ENCODE measurements around the gene HIC1. TPM values are rescaled to one million over a fixed set of nuclear protein-coding genes. Genes with fewer than 3 reads are reported as not detected.

Gene HIC1
- total RNA-seq, 1 donor from 2014 or later: 9.3 TPM

- intact Hi-C loops (cut with micrococcal nuclease): loop anchor here (2.0 to 5.0 kb wide), 2 partner anchors 45 to 280 kb away; partner anchors contain the start of genes SGSM2 and TSR1
- H3K4me3 Mint-ChIP-seq: no peak overlapping the region
- TF ChIP-seq, protein P1, sequence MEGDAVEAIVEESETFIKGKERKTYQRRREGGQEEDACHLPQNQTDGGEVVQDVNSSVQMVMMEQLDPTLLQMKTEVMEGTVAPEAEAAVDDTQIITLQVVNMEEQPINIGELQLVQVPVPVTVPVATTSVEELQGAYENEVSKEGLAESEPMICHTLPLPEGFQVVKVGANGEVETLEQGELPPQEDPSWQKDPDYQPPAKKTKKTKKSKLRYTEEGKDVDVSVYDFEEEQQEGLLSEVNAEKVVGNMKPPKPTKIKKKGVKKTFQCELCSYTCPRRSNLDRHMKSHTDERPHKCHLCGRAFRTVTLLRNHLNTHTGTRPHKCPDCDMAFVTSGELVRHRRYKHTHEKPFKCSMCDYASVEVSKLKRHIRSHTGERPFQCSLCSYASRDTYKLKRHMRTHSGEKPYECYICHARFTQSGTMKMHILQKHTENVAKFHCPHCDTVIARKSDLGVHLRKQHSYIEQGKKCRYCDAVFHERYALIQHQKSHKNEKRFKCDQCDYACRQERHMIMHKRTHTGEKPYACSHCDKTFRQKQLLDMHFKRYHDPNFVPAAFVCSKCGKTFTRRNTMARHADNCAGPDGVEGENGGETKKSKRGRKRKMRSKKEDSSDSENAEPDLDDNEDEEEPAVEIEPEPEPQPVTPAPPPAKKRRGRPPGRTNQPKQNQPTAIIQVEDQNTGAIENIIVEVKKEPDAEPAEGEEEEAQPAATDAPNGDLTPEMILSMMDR (IDR thresholded peaks at IDR 0.05): no peak
- no peak overlapping the region for H3K27ac Mint-ChIP-seq
- H3K27me3 Mint-ChIP-seq: peaks cover 5% of the 10 kb centered on the region
- ChIA-PET CTCF (interaction anchor here (1.1 to 8.6 kb wide), 15 partner anchors 10 to 225 kb away, joined by 3 to 228 read pairs (median 8); no protein-coding TSS in a partner anchor), POLR2A (interaction anchor here (1.0 to 24.5 kb wide), 6 partner anchors 11 to 159 kb away, joined by 3 to 449 read pairs (median 6); no protein-coding TSS in a partner anchor)
- peaks cover 12% of the 10 kb centered on the region for H3K36me3 Mint-ChIP-seq (ENCODE audit: low read depth)
- no peaks in the 10 kb centered on the region for H3K9me3 Mint-ChIP-seq
- peak; percentile 40 for DNase-seq
- ATAC-seq (ENCODE audit: low read depth): no peak
- peaks cover 38% of the 10 kb centered on the region for H3K4me1 Mint-ChIP-seq
These were observed 2.4 kb downstream of the HIC1 start for GRCh38 chr17:2057175-2057759.

DNA sequence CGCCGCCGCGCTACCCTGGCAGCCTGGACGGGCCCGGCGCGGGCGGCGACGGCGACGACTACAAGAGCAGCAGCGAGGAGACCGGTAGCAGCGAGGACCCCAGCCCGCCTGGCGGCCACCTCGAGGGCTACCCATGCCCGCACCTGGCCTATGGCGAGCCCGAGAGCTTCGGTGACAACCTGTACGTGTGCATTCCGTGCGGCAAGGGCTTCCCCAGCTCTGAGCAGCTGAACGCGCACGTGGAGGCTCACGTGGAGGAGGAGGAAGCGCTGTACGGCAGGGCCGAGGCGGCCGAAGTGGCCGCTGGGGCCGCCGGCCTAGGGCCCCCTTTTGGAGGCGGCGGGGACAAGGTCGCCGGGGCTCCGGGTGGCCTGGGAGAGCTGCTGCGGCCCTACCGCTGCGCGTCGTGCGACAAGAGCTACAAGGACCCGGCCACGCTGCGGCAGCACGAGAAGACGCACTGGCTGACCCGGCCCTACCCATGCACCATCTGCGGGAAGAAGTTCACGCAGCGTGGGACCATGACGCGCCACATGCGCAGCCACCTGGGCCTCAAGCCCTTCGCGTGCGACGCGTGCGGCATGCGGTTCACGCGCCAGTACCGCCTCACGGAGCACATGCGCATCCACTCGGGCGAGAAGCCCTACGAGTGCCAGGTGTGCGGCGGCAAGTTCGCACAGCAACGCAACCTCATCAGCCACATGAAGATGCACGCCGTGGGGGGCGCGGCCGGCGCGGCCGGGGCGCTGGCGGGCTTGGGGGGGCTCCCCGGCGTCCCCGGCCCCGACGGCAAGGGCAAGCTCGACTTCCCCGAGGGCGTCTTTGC is 3.1 kb downstream of the HIC1 start:
- H3K9me3 Mint-ChIP-seq: no peaks in the 10 kb centered on the region
- peak overlapping the region; percentile 46 for H3K4me3 Mint-ChIP-seq
- no peak overlapping the region for H3K27ac Mint-ChIP-seq
- no peak for ATAC-seq (ENCODE audit: low read depth)
- ChIA-PET CTCF (interaction anchor here (0.6 to 8.6 kb wide), 21 partner anchors 9 to 224 kb away, joined by 3 to 228 read pairs (median 5); no protein-coding TSS in a partner anchor), POLR2A (interaction anchor here (0.8 to 24.5 kb wide), 12 partner anchors 11 to 188 kb away, joined by 3 to 449 read pairs (median 5); no protein-coding TSS in a partner anchor)
- TF ChIP-seq, protein P1 (IDR thresholded peaks at IDR 0.05): no peak
- H3K4me1 Mint-ChIP-seq: peaks cover 37% of the 10 kb centered on the region
- peak; percentile 33 for DNase-seq
- H3K36me3 Mint-ChIP-seq (ENCODE audit: low read depth): peaks cover 16% of the 10 kb centered on the region
- intact Hi-C loops (cut with micrococcal nuclease): loop anchor here (2.0 to 5.0 kb wide), 2 partner anchors 44 to 279 kb away; partner anchors contain the start of genes SGSM2 and TSR1
- peaks cover 5% of the 10 kb centered on the region for H3K27me3 Mint-ChIP-seq

GRCh38 chr17:2058586-2059546 is 4.0 kb downstream of the HIC1 start:
- Mint-ChIP-seq H3K27ac (no peak overlapping the region), H3K4me3 (peak overlapping the region; percentile 69), H3K27me3 (no peaks in the 10 kb centered on the region), H3K36me3 (ENCODE audit: low read depth) (peaks cover 19% of the 10 kb centered on the region), H3K4me1 (peaks cover 38% of the 10 kb centered on the region), H3K9me3 (no peaks in the 10 kb centered on the region)
- peak; percentile 29 for ATAC-seq (ENCODE audit: low read depth)
- intact Hi-C loops (cut with micrococcal nuclease): loop anchor here (1.0 to 5.0 kb wide), 3 partner anchors 11 to 43 kb away; no protein-coding TSS in a partner anchor
- ChIA-PET CTCF (interaction anchor here (0.6 to 8.6 kb wide), 22 partner anchors 8 to 223 kb away, joined by 3 to 228 read pairs (median 5); no protein-coding TSS in a partner anchor), POLR2A (interaction anchor here (0.6 to 24.5 kb wide), 14 partner anchors 10 to 343 kb away, joined by 3 to 449 read pairs (median 4); no protein-coding TSS in a partner anchor)
- peak; percentile 74 for DNase-seq
- TF ChIP-seq, protein P1 (IDR thresholded peaks at IDR 0.05): peak; percentile 49

- POLR2A ChIA-PET: interaction anchor here (0.6 to 24.5 kb wide), 10 partner anchors 10 to 344 kb away, joined by 3 to 449 read pairs (median 4); no protein-coding TSS in a partner anchor
These were observed 4.9 kb downstream of the HIC1 start for GRCh38 chr17:2059547-2060384.

More at GRCh38 chr17:2059547-2060384, 4.9 kb downstream of the HIC1 start:
- ATAC-seq (ENCODE audit: low read depth) (no peak), DNase-seq (no peak)
- Mint-ChIP-seq H3K9me3 (no peaks in the 10 kb centered on the region), H3K27ac (peak overlapping the region; percentile 35), H3K36me3 (ENCODE audit: low read depth) (peaks cover 23% of the 10 kb centered on the region), H3K4me3 (peak overlapping the region; percentile 69), H3K27me3 (no peaks in the 10 kb centered on the region), H3K4me1 (peaks cover 39% of the 10 kb centered on the region)
- CTCF ChIA-PET: interaction anchor here (1.0 to 8.6 kb wide), 8 partner anchors 8 to 185 kb away, joined by 3 to 228 read pairs (median 20); no protein-coding TSS in a partner anchor
- intact Hi-C loops (cut with micrococcal nuclease): loop anchor here (1.0 to 5.0 kb wide), 3 partner anchors 11 to 43 kb away; no protein-coding TSS in a partner anchor
- TF ChIP-seq, protein P1 (IDR thresholded peaks at IDR 0.05): no peak

Measured in activated B cell treated with CpG ODN at 0.5 μM for 24 hours (primary cell).